Subcutaneous adipose tissue (tissue), 4 donors: ENCODE measurements around the gene ECT2. TPM values are rescaled to one million over a fixed set of nuclear protein-coding genes. Genes with fewer than 3 reads are reported as not detected.

Experiments used
- total RNA-seq, 4 donors: library from RNA; depleted of rRNA; stranded (reverse); fragments of >200 nt; gene quantifications; one replicate each; pipeline ENCODE4 v1.1.0, GENCODE V29; 2016
- TF ChIP-seq, protein P1 (sequence below): fragments of 450-650 bp; IDR thresholded peaks from one replicate; pipeline ENCODE4 v1.5.1; 2016; ENCODE audit warnings: low read depth, mild to moderate bottlenecking, control low read depth, antibody characterized with exemption, moderate library complexity

ECT2 gene
- total RNA-seq, 4 donors from 2014 or later: 4.7 to 14.7 (median 12.7) TPM

DNA sequence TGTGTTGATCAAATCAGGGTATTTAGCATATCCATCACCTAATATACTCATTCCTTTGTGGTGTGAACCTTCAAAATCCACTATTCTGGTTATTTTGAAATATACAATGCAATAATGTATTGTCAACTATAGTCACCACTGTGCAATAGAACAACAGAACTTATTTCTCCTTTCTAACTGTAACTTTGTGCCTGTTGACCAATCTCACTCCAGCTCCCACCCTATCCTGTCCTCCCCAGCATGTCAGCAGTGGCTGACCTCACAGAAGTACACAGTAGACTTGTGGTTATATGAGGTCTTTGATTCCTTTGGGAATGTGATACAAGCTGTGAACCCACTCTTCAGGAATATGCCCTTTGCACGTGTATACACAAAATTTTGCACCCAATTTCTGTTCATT lies 64.2 kb downstream of the ECT2 start:
- TF ChIP-seq, protein P1, sequence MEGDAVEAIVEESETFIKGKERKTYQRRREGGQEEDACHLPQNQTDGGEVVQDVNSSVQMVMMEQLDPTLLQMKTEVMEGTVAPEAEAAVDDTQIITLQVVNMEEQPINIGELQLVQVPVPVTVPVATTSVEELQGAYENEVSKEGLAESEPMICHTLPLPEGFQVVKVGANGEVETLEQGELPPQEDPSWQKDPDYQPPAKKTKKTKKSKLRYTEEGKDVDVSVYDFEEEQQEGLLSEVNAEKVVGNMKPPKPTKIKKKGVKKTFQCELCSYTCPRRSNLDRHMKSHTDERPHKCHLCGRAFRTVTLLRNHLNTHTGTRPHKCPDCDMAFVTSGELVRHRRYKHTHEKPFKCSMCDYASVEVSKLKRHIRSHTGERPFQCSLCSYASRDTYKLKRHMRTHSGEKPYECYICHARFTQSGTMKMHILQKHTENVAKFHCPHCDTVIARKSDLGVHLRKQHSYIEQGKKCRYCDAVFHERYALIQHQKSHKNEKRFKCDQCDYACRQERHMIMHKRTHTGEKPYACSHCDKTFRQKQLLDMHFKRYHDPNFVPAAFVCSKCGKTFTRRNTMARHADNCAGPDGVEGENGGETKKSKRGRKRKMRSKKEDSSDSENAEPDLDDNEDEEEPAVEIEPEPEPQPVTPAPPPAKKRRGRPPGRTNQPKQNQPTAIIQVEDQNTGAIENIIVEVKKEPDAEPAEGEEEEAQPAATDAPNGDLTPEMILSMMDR: no peak

DNA sequence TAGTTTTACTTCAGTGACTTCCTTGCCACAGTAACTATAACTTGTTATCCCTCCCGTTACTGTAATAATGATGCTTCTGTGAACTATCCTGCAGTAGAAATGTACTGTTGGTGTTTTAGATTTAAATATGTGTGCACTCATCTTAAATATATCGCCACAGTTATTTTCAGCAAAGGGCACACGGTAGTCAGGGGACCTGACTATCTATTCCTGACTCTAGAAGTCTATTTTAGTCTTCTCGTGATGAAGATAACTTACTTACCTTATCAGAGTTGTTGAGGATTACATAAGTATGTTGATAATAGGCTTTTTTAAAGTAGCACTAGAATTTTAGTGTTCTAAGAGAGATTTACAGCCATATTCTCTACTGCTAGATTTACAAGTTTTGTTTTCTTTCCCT lies 65.3 kb downstream of the ECT2 start:
- TF ChIP-seq, protein P1: no peak

DNA sequence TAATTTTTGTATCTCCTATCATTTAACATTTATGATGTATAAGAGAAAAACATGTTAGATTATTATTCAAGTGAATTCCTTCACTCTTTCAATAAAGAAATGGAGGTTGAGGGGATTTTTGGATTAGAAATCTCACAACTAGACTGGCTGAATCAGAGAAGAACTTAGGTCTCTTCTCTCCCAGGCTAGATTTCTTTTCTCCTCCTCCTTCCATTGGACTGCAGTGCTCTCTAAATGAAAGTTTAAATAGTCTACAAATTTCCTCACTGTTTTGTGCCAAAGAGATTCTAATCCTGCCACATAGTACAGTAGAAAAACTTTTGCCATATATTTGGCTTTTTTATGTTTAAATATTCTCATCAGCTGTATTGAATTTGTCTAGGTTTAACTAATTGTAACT lies 65.8 kb downstream of the ECT2 start:
- TF ChIP-seq, protein P1: no peak

DNA sequence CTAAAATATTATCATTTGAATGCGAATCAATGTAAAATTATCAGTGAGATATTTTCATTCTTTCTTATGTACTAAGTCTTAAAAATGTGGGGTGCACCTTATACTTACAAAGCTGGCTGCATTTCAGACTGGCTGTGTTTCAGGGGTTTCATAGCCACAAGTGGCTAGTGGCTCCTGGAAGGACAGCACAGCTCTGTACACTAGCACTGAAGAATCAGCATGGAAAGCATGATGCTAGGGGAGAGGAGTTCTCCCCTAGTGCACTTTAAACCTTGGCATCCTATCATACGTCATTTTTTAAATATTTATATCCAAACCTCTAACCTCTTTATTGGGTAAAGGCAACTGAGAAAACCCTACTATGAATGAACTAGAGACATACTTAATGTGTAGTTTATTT lies 66.4 kb downstream of the ECT2 start:
- TF ChIP-seq, protein P1: no peak

DNA sequence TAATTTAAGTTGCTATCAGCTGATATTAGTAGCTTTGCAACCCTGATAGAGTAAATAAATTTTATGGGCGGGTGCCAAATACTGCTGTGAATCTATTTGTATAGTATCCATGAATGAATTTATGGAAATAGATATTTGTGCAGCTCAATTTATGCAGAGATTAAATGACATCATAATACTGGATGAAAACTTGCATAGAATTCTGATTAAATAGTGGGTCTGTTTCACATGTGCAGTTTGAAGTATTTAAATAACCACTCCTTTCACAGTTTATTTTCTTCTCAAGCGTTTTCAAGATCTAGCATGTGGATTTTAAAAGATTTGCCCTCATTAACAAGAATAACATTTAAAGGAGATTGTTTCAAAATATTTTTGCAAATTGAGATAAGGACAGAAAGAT lies 70.0 kb downstream of the ECT2 start:
- TF ChIP-seq, protein P1: no peak

DNA sequence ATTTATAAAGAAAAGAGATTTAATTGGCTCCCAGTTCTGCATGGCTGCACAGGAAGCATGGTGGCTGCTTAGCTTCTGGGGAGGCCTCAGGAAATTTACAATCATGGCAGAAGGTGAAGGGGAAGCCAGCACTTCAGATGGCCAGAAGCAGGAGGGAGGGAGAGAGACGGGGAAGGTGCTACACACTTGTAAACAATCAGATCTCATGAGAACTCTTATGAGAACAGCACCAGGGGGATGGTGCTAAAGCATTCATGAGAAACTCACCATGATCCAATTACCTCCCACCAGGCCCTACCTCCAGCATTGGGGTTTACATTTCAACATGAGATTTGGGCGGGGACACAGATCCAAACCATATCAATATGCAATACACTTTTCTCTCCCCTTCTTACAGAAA lies 73.7 kb downstream of the ECT2 start:
- TF ChIP-seq, protein P1: no peak

DNA sequence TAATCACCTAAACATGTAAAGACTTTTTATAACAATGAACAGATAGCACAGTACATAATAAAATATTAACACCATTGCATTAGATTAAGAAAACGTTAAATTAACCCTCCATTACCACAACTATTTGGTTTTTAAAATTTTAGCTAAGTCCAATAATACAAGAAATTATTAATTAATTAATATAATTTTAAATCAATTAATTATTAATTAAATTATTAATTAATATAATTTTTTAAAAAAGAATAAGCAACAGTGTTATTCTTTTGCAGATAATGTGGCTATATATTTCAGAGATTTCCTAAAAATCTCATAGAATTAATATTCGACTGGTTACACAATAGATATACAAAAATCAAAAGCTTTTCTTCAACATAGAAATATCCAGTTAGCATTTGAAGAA lies 82.5 kb downstream of the ECT2 start:
- TF ChIP-seq, protein P1: no peak
